ENCODE measurements around the gene ARHGEF28.

Gene ARHGEF28

GRCh38 chr5:73623060-73623459 is 2.9 kb upstream of the ARHGEF28 start:
- DNase-seq (ENCODE audit: low read depth): no peak

- no peak for DNase-seq (ENCODE audit: low read depth)
These were observed 2.0 kb upstream of the ARHGEF28 start for GRCh38 chr5:73623901-73624404.

GRCh38 chr5:73624888-73625287 is 1.1 kb upstream of the ARHGEF28 start:
- DNase-seq (ENCODE audit: low read depth): no peak

- DNase-seq (ENCODE audit: low read depth): no peak
These were observed 538 bp upstream of the ARHGEF28 start for GRCh38 chr5:73625372-73625943.

GRCh38 chr5:73626814-73627313 is 868 bp downstream of the ARHGEF28 start:
- DNase-seq (ENCODE audit: low read depth): no peak

- DNase-seq (ENCODE audit: low read depth): no peak
These were observed 3.5 kb downstream of the ARHGEF28 start for GRCh38 chr5:73629456-73629855.

GRCh38 chr5:73630765-73631164 is 4.8 kb downstream of the ARHGEF28 start:
- DNase-seq (ENCODE audit: low read depth): peak; percentile 52

GRCh38 chr5:73631500-73631899 is 5.5 kb downstream of the ARHGEF28 start:
- DNase-seq (ENCODE audit: low read depth): no peak

GRCh38 chr5:73633060-73633459 is 7.1 kb downstream of the ARHGEF28 start:
- DNase-seq (ENCODE audit: low read depth): no peak

- no peak for DNase-seq (ENCODE audit: low read depth)
These were observed 10.4 kb downstream of the ARHGEF28 start for GRCh38 chr5:73636408-73636807.

GRCh38 chr5:73637565-73637964 is 11.6 kb downstream of the ARHGEF28 start:
- DNase-seq (ENCODE audit: low read depth): no peak

GRCh38 chr5:73638344-73639095 is 12.5 kb downstream of the ARHGEF28 start:
- DNase-seq (ENCODE audit: low read depth): peak; percentile 73

- peak; percentile 88 for DNase-seq (ENCODE audit: low read depth)
These were observed 14.9 kb downstream of the ARHGEF28 start for GRCh38 chr5:73640861-73641320.

- DNase-seq (ENCODE audit: low read depth): no peak
These were observed 15.8 kb downstream of the ARHGEF28 start for GRCh38 chr5:73641811-73642210.

- no peak for DNase-seq (ENCODE audit: low read depth)
These were observed 16.3 kb downstream of the ARHGEF28 start for GRCh38 chr5:73642344-73642743.

- DNase-seq (ENCODE audit: low read depth): no peak
These were observed 18.5 kb downstream of the ARHGEF28 start for GRCh38 chr5:73644385-73644963.

- DNase-seq (ENCODE audit: low read depth): no peak
These were observed 21.7 kb downstream of the ARHGEF28 start for GRCh38 chr5:73647721-73648120.

GRCh38 chr5:73648515-73648914 is 22.5 kb downstream of the ARHGEF28 start:
- no peak for DNase-seq (ENCODE audit: low read depth)

GRCh38 chr5:73649926-73650325 is 23.9 kb downstream of the ARHGEF28 start:
- DNase-seq (ENCODE audit: low read depth): no peak

GRCh38 chr5:73652391-73652790 is 26.4 kb downstream of the ARHGEF28 start:
- no peak for DNase-seq (ENCODE audit: low read depth)

GRCh38 chr5:73654171-73654811 is 28.3 kb downstream of the ARHGEF28 start:
- DNase-seq (ENCODE audit: low read depth): peak; percentile 76

- no peak for DNase-seq (ENCODE audit: low read depth)
These were observed 28.9 kb downstream of the ARHGEF28 start for GRCh38 chr5:73654819-73655318.

Measured in amniotic epithelial cell (primary cell).